Right lobe of liver (tissue), 6 donors: ENCODE results near the gene NEK10. TPM values are rescaled to one million over a fixed set of nuclear protein-coding genes. Genes with fewer than 3 reads are reported as not detected.

Experiments used
- ATAC-seq, 4 donors: fragments of 200-7000 bp; cut with Tn5 transposase; one replicate each; pipeline ENCODE4 v1.9.1; 2020; ENCODE audit warnings: mild to moderate bottlenecking in 4 of 4, moderate library complexity in 4 of 4
- DNase-seq, 3 donors: peaks; one replicate each; pipeline ENCODE4 v3.0.0-alpha.2; 2020
- H3K27ac ChIP-seq, 3 donors: fragments of 200-600 bp; one replicate each; pipeline ENCODE4 v1.8.0; 2022
- H3K27me3 ChIP-seq, 2 donors: fragments of 200-600 bp; one replicate each; pipeline ENCODE4 v1.8.0; 2022
- H3K36me3 ChIP-seq, 4 donors: fragments of 200-600 bp; sonication (generic) in 1 of 4; one replicate each; pipeline versions ENCODE4 v1.5.1 to v1.8.0; 2017 to 2022; ENCODE audit warnings: control low read depth in 1 of 4
- H3K4me1 ChIP-seq, 4 donors: fragments of 200-600 bp; sonication (generic) in 1 of 4; one replicate each; pipeline versions ENCODE4 v1.5.1 to v1.8.0; 2017 to 2022; ENCODE audit warnings: control low read depth in 1 of 4
- H3K4me3 ChIP-seq, 3 donors: fragments of 200-600 bp; one replicate each; pipeline ENCODE4 v1.8.0; 2022
- H3K9me3 ChIP-seq, 4 donors: fragments of 200-600 bp; sonication (generic) in 1 of 4; one replicate each; pipeline versions ENCODE4 v1.5.1 to v1.8.0; 2017 to 2022; ENCODE audit warnings: control low read depth in 1 of 4
- POLR2A ChIP-seq: fragments of 450-650 bp; IDR thresholded peaks from one replicate; pipeline ENCODE4 v1.6.1; 2017; ENCODE audit warnings: antibody characterized with exemption, mild to moderate bottlenecking
- WGBS: methylation state at CpG from one replicate; pipeline ENCODE4 v1.1.6; 2018; ENCODE audit warnings: low coverage, low lambda C conversion rate; ENCODE audit not compliant: insufficient coverage; ENCODE audit errors: missing lambda C conversion rate; 5-methylcytosine and 5-hydroxymethylcytosine counted together
- intact Hi-C, 2 donors: fragments of 100-400 bp; cut with DNase I; formaldehyde crosslinking; loops; one replicate each; pipeline versions ENCODE4 v1.11.2 to v1.14.1; 2022
- total RNA-seq, 6 experiments: library from RNA; depleted of rRNA in 2 of 6; stranded (reverse); fragments of >200 nt in 2 of 6; fragmentation: NEBNext Ultra II Directional in 3 of 6; extraction: Animal tissue kit (Norgen Biotek cat#: 25700) in 3 of 6; gene quantifications; one replicate each; pipeline versions ENCODE4 v1.1.0 to v1.2.4, GENCODE V29; 2016 to 2023
- TF ChIP-seq, protein P1 (sequence below), 4 donors: fragments of 200-600 bp in 3 of 4; fragments of 450-650 bp in 1 of 4; IDR thresholded peaks; one replicate each; pipeline versions ENCODE4 v1.5.1 to v1.8.0; 2016 to 2022; ENCODE audit warnings: antibody characterized with exemption in 4 of 4, mild to moderate bottlenecking in 2 of 4
- donor health status: DM: no; HTN: yes; CAD: no.
- donor health status: DM: no; HTN: no; CAD: no.
- donor health status: DM: no; HTN: no; CAD: no.
- donor health status: DM: no; HTN: yes; CAD: no.
- donor health status: DM: no; HTN: yes; CAD: no.

Gene NEK10
- total RNA-seq, 6 experiments from 2014 or later: 0.43 to 2.5 (median 0.87) TPM

- no peaks in the 10 kb centered on the region for H3K36me3 ChIP-seq
- no peaks in the 10 kb centered on the region for H3K9me3 ChIP-seq
- H3K4me1 ChIP-seq: peaks cover 0 to 5% (median 0%) of the 10 kb centered on the region in 4 donors
- H3K27me3 ChIP-seq: no peaks in the 10 kb centered on the region
- no peak overlapping the region for H3K27ac ChIP-seq
- WGBS: 81% methylated on average over 3 of the region's 3 CpGs
- no peak for ATAC-seq
- TF ChIP-seq, protein P1, sequence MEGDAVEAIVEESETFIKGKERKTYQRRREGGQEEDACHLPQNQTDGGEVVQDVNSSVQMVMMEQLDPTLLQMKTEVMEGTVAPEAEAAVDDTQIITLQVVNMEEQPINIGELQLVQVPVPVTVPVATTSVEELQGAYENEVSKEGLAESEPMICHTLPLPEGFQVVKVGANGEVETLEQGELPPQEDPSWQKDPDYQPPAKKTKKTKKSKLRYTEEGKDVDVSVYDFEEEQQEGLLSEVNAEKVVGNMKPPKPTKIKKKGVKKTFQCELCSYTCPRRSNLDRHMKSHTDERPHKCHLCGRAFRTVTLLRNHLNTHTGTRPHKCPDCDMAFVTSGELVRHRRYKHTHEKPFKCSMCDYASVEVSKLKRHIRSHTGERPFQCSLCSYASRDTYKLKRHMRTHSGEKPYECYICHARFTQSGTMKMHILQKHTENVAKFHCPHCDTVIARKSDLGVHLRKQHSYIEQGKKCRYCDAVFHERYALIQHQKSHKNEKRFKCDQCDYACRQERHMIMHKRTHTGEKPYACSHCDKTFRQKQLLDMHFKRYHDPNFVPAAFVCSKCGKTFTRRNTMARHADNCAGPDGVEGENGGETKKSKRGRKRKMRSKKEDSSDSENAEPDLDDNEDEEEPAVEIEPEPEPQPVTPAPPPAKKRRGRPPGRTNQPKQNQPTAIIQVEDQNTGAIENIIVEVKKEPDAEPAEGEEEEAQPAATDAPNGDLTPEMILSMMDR (IDR thresholded peaks at IDR 0.05): no peak
- TF ChIP-seq POLR2A: no peak
- no peak overlapping the region for H3K4me3 ChIP-seq
- DNase-seq: no peak
- intact Hi-C loops: no loop called here
Observed at GRCh38 chr3:27127879-27128278, 241.3 kb downstream of the NEK10 start.

DNA sequence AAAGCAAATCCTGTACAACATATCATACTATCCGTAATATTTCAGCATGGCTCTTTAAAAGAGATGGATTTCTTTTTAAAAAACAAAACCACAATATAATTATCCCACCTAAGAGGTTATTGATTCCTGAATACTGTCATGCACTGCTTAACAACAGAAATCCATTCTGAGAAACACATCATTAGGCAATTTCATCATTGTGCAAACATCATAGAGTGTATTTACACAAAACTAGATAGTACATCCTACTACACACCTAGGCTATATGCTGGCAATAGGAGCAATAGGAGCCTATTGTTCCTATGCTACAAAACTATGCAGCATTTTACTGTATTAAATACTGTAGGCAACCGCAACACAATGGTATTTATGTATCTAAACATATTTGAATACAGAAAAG lies 242.0 kb downstream of the NEK10 start:
- Histone ChIP-seq H3K4me3 (no peak overlapping the region), H3K27ac (no peak overlapping the region), H3K27me3 (no peaks in the 10 kb centered on the region), H3K4me1 (peaks cover 0 to 5% (median 0%) of the 10 kb centered on the region in 4 donors), H3K36me3 (no peaks in the 10 kb centered on the region), H3K9me3 (no peaks in the 10 kb centered on the region)
- WGBS: 81% methylated on average over 2 of the region's 2 CpGs
- no peak for DNase-seq
- no peak for TF ChIP-seq POLR2A
- TF ChIP-seq, protein P1 (IDR thresholded peaks at IDR 0.05): no peak
- ATAC-seq: peak in 3 of 4 donors; percentile 39 to 78 (median 64)
- intact Hi-C loops: no loop called here

DNA sequence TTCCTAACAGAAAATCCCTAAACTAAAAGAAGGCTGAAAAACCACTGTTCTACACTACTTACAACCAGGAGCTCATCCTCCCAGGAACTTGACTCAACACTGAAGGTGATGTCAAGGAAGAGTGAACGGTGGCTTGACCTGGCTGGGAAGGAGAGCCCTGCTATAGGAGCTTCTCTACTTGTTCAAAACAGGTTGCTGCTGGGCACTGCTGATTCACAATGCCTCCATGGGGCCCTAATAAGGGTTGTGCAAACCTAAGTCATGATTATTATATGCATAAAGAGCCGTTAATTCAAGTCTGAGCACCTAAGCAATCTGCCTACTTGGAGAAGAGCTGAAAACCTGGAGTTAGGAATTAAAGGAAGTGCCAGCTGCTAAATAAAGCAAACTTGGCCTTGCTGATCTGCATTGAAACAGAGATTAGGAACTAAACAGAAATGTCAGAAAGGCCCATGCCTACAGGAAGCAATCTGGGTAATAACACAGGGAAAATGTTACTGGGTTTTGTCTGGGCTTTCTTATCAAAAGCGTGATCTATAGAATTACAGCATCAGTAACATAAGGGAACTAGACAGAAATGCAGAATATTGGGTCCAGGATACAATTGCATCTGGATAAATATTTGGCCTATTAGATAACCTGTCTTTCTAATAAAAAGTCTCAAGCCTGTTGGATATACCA lies 243.2 kb downstream of the NEK10 start:
- no peak for TF ChIP-seq POLR2A
- TF ChIP-seq, protein P1 (IDR thresholded peaks at IDR 0.05): no peak
- peaks cover 0 to 5% (median 0%) of the 10 kb centered on the region in 4 donors for H3K4me1 ChIP-seq
- ATAC-seq: no peak
- H3K9me3 ChIP-seq: no peaks in the 10 kb centered on the region
- no peak overlapping the region for H3K27ac ChIP-seq
- H3K36me3 ChIP-seq: no peaks in the 10 kb centered on the region
- no peaks in the 10 kb centered on the region for H3K27me3 ChIP-seq
- WGBS: 79% methylated on average over 3 of the region's 3 CpGs
- no peak overlapping the region for H3K4me3 ChIP-seq
- no peak for DNase-seq
- intact Hi-C loops: no loop called here

- intact Hi-C loops: no loop called here
- Histone ChIP-seq H3K27me3 (no peaks in the 10 kb centered on the region), H3K27ac (no peak overlapping the region), H3K4me3 (no peak overlapping the region), H3K9me3 (no peaks in the 10 kb centered on the region), H3K36me3 (no peaks in the 10 kb centered on the region), H3K4me1 (no peaks in the 10 kb centered on the region)
- TF ChIP-seq POLR2A: no peak
- TF ChIP-seq, protein P1 (IDR thresholded peaks at IDR 0.05): no peak
- ATAC-seq (no peak), DNase-seq (no peak)
- WGBS: 70% methylated on average over 3 of the region's 3 CpGs
Observed at GRCh38 chr3:27119639-27120038, 249.5 kb downstream of the NEK10 start.
